HCT116 (cell line): ENCODE data around the gene CDCP2. TPM values are rescaled to one million over a fixed set of nuclear protein-coding genes. Genes with fewer than 3 reads are reported as not detected.

Source experiments
- ATAC-seq: fragments of 200-7000 bp; cut with Tn5 transposase; 2 replicates; pipeline ENCODE4 v1.9.1; 2020; ENCODE audit warnings: mild to moderate bottlenecking, moderate library complexity
- BruUV-seq: library from RNA; stranded (reverse); fragments of 400-500 nt; replicated peaks from 2 replicates; lab custom pipeline; 2021; lab: Mats Ljungman, UMichigan
- CTCF ChIA-PET: fragments of 300-600 bp; sonication (Branson Sonifier 250); formaldehyde crosslinking; loops from one replicate; lab custom pipeline; 2021; ENCODE audit warnings: antibody characterized with exemption; lab: Charles Lee
- POLR2A ChIA-PET: fragments of 300-600, 350-600 bp; sonication (Branson Sonifier 250); formaldehyde crosslinking; loops from one replicate; lab custom pipeline; 2021; ENCODE audit warnings: antibody characterized with exemption; lab: Charles Lee
- RAD21 ChIA-PET, 2 experiments: fragments of 300-600 bp; sonication (Branson Sonifier 250); formaldehyde crosslinking; loops; one replicate each; lab custom pipeline; 2023; ENCODE audit warnings: low total read pairs in 2 of 2; ENCODE audit not compliant: uncharacterized antibody in 2 of 2, unreplicated experiment in 2 of 2, low non-redundant PET in 1 of 2; lab: Charles Lee
- DNase-seq: peaks from one replicate; pipeline ENCODE4 v3.0.0-alpha.2; 2010; ENCODE audit warnings: low read depth, low spot score
- H2AFZ ChIP-seq: fragments of 200-600 bp; shearing (Covaris generic), sonication (generic); 2 replicates; pipeline ENCODE4 v1.6.1; 2017; ENCODE audit warnings: low read depth, mixed run types, mixed read lengths, antibody characterized with exemption, low read length; ENCODE audit not compliant: poor library complexity, severe bottlenecking
- H3K27ac ChIP-seq: 2 replicates; pipeline ENCODE4 v1.5.1; 2012; ENCODE audit warnings: low read depth, low read length
- H3K27me3 ChIP-seq: fragments of 200-600 bp; sonication (generic); 2 replicates; pipeline ENCODE4 v1.6.1; 2016; ENCODE audit warnings: mixed run types, low read length, mixed read lengths; ENCODE audit not compliant: insufficient read depth
- H3K36me3 ChIP-seq, 2 experiments: fragments of 200-500 bp in 1 of 2; fragments of 200-600 bp in 1 of 2; sonication (Bioruptor generic) in 1 of 2; sonication (generic) in 1 of 2; 2 replicates each; pipeline versions ENCODE4 v1.5.1 to v1.6.1; 2014 to 2016; ENCODE audit warnings: low read length in 2 of 2, inconsistent platforms in 1 of 2, mixed read lengths in 1 of 2, mixed run types in 1 of 2; ENCODE audit not compliant: insufficient read depth in 2 of 2, control insufficient read depth in 1 of 2
- H3K4me1 ChIP-seq, 2 experiments: fragments of 200-600 bp in 1 of 2; sonication (generic) in 1 of 2; 2 replicates each; pipeline versions ENCODE4 v1.5.1 to v1.6.1; 2012 to 2017; ENCODE audit warnings: low read length in 2 of 2, inconsistent platforms in 1 of 2, mild to moderate bottlenecking in 1 of 2, mixed read lengths in 1 of 2, mixed run types in 1 of 2, moderate library complexity in 1 of 2; ENCODE audit not compliant: insufficient read depth in 2 of 2, control insufficient read depth in 1 of 2
- H3K4me2 ChIP-seq: fragments of 200-600 bp; sonication (generic); 2 replicates; pipeline ENCODE4 v1.6.1; 2017; ENCODE audit warnings: mixed run types, low read length, mixed read lengths
- H3K4me3 ChIP-seq, 2 experiments: fragments of 200-600 bp in 1 of 2; sonication (generic) in 1 of 2; replicated peaks in 1 of 2; 2 replicates each; pipeline ENCODE4 v1.5.1; 2011 to 2016; ENCODE audit warnings: low read length in 2 of 2, control low read depth in 1 of 2, low read depth in 1 of 2, mild to moderate bottlenecking in 1 of 2, mixed read lengths in 1 of 2, mixed run types in 1 of 2
- H3K79me2 ChIP-seq: fragments of 200-600 bp; sonication (generic); 2 replicates; pipeline ENCODE4 v1.6.1; 2017; ENCODE audit warnings: mild to moderate bottlenecking, mixed run types, low read length, moderate library complexity, mixed read lengths; ENCODE audit not compliant: insufficient read depth
- H3K9ac ChIP-seq: fragments of 200-600 bp; sonication (generic); 2 replicates; pipeline ENCODE4 v1.6.1; 2016; ENCODE audit warnings: low read length, mixed read lengths
- H3K9me2 ChIP-seq: fragments of 200-600 bp; sonication (generic), shearing (Covaris generic); 2 replicates; pipeline ENCODE4 v1.6.1; 2017; ENCODE audit warnings: mixed run types, mild to moderate bottlenecking, moderate library complexity; ENCODE audit not compliant: insufficient read depth
- H3K9me3 ChIP-seq, 2 experiments: fragments of 200-500 bp in 1 of 2; fragments of 200-600 bp in 1 of 2; sonication (Bioruptor generic) in 1 of 2; sonication (generic) in 1 of 2; 2 replicates each; pipeline ENCODE4 v1.6.1; 2014 to 2017; ENCODE audit warnings: low read length in 2 of 2, mixed read lengths in 2 of 2, inconsistent platforms in 1 of 2, low read depth in 1 of 2, mild to moderate bottlenecking in 1 of 2, mixed run types in 1 of 2, moderate library complexity in 1 of 2; ENCODE audit not compliant: control insufficient read depth in 1 of 2, insufficient read depth in 1 of 2
- H4K20me1 ChIP-seq: fragments of 200-600 bp; sonication (generic), shearing (Covaris generic); 2 replicates; pipeline ENCODE4 v1.6.1; 2017; ENCODE audit warnings: mixed run types, mild to moderate bottlenecking, moderate library complexity; ENCODE audit not compliant: insufficient read depth
- CBX3 ChIP-seq: IDR thresholded peaks from 2 replicates; pipeline ENCODE4 v1.6.1; 2012; ENCODE audit warnings: low read depth
- CEBPB ChIP-seq: IDR thresholded peaks from 2 replicates; pipeline ENCODE4 v1.6.1; 2012; ENCODE audit warnings: low read depth
- EGR1 ChIP-seq: IDR thresholded peaks from 2 replicates; pipeline ENCODE4 v1.6.1; 2012; ENCODE audit warnings: low read depth
- EZH2 ChIP-seq: fragments of 200-600 bp; sonication (generic); IDR thresholded peaks from 2 replicates; pipeline ENCODE4 v1.6.1; 2017; ENCODE audit warnings: antibody characterized with exemption, mixed run types
- FOSL1 ChIP-seq: IDR thresholded peaks from 2 replicates; pipeline ENCODE4 v1.6.1; 2012; ENCODE audit warnings: low read depth
- MAX ChIP-seq: IDR thresholded peaks from 2 replicates; pipeline ENCODE4 v1.6.1; 2012
- POLR2A ChIP-seq: IDR thresholded peaks from 2 replicates; pipeline ENCODE4 v1.7.0; 2011; ENCODE audit warnings: borderline replicate concordance; ENCODE audit not compliant: insufficient read depth, insufficient read length; ENCODE audit errors: extremely low read depth
- POLR2AphosphoS5 ChIP-seq: IDR thresholded peaks from 2 replicates; pipeline ENCODE4 v1.6.1; 2011; ENCODE audit warnings: mild to moderate bottlenecking, low read depth, low read length, moderate library complexity
- RAD21 ChIP-seq: IDR thresholded peaks from 2 replicates; pipeline ENCODE4 v1.6.1; 2012; ENCODE audit warnings: low read depth, mild to moderate bottlenecking
- REST ChIP-seq: IDR thresholded peaks from 2 replicates; pipeline ENCODE4 v1.6.1; 2012; ENCODE audit warnings: low read depth
- SIN3A ChIP-seq: IDR thresholded peaks from 2 replicates; pipeline ENCODE4 v1.6.1; 2012; ENCODE audit warnings: low read depth
- SP1 ChIP-seq: IDR thresholded peaks from 2 replicates; pipeline ENCODE4 v1.6.1; 2012; ENCODE audit warnings: low read depth
- TCF7L2 ChIP-seq: IDR thresholded peaks from 2 replicates; pipeline ENCODE4 v1.7.0; 2011; ENCODE audit warnings: borderline replicate concordance, inconsistent platforms; ENCODE audit not compliant: insufficient read depth, insufficient read length; ENCODE audit errors: extremely low read depth
- ZFX ChIP-seq: fragments of 450-650 bp; IDR thresholded peaks from 2 replicates; pipeline ENCODE4 v1.6.1; 2017
- ZNF274 ChIP-seq: fragments of 200-500 bp; sonication (Bioruptor generic); IDR thresholded peaks from 2 replicates; pipeline ENCODE4 v1.6.1; 2014; ENCODE audit warnings: mild to moderate bottlenecking, low read depth, low read length, inconsistent platforms
- intact Hi-C: fragments of 100-400 bp; cut with micrococcal nuclease; formaldehyde crosslinking; loops from 2 replicates; pipeline ENCODE4 v1.10.0; 2022
- total RNA-seq: library from RNA; stranded (reverse); gene quantifications from one replicate; pipeline ENCODE4 v1.2.1, GENCODE V29; 2021; ENCODE audit not compliant: unreplicated experiment
- TF ChIP-seq, protein P1 (sequence below): IDR thresholded peaks from 2 replicates; pipeline ENCODE4 v1.6.1; 2011; ENCODE audit warnings: mild to moderate bottlenecking, low read length, moderate library complexity; ENCODE audit not compliant: insufficient replicate concordance; ENCODE audit errors: extremely low read depth

The CDCP2 gene
- total RNA-seq, 1 experiment from 2014 or later: 0.22 TPM

DNA sequence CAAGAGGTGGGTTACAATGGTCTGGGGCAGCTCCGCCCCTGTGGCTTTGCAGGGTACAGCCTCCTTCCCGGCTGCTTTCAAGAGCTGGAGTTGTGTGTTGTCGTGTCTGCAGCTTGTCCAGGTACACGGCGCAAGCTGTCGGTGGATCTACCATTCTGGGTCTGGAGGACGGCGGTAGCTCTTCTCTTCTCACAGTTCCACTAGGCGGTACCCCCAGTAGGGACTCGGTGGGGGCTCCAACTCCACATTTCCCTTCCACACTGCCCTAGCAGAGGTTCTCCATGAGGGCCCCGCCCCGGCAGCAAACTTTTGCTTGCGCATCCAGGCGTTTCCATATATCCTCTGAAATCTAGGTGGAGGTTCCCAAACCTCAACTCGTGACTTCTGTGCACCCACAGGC, 12.3 kb upstream of the CDCP2 start:
- ATAC-seq (no peak), DNase-seq (no peak)
- no peaks in the 10 kb centered on the region for H3K36me3 ChIP-seq
- no peak overlapping the region for H3K9ac ChIP-seq
- H3K4me3 ChIP-seq: no peak overlapping the region
- CTCF ChIA-PET: no interaction called here
- H3K27me3 ChIP-seq: no peaks in the 10 kb centered on the region
- no peaks in the 10 kb centered on the region for H3K9me3 ChIP-seq
- intact Hi-C loops: no loop called here
- no peaks in the 10 kb centered on the region for H3K79me2 ChIP-seq
- POLR2A ChIA-PET: no interaction called here
- no peaks in the 10 kb centered on the region for H4K20me1 ChIP-seq
- BruUV-seq: no TSS peak
- RAD21 ChIA-PET: no interaction called here
- H3K4me1 ChIP-seq: peaks cover 7 to 26% of the 10 kb centered on the region in 2 experiments
- TF ChIP-seq SP1 (no peak), CEBPB (no peak), POLR2AphosphoS5 (no peak), CBX3 (no peak), TCF7L2 (no peak), ZFX (no peak), ZNF274 (no peak), RAD21 (no peak), MAX (no peak), POLR2A (no peak), FOSL1 (no peak), EGR1 (no peak), REST (no peak), EZH2 (no peak), SIN3A (no peak)
- TF ChIP-seq, protein P1, sequence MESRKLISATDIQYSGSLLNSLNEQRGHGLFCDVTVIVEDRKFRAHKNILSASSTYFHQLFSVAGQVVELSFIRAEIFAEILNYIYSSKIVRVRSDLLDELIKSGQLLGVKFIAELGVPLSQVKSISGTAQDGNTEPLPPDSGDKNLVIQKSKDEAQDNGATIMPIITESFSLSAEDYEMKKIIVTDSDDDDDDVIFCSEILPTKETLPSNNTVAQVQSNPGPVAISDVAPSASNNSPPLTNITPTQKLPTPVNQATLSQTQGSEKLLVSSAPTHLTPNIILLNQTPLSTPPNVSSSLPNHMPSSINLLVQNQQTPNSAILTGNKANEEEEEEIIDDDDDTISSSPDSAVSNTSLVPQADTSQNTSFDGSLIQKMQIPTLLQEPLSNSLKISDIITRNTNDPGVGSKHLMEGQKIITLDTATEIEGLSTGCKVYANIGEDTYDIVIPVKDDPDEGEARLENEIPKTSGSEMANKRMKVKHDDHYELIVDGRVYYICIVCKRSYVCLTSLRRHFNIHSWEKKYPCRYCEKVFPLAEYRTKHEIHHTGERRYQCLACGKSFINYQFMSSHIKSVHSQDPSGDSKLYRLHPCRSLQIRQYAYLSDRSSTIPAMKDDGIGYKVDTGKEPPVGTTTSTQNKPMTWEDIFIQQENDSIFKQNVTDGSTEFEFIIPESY: no peak
- TF ChIP-seq, all 23 proteins: peak for 0
- no peak overlapping the region for H2AFZ ChIP-seq
- no peak overlapping the region for H3K4me2 ChIP-seq
- no peak overlapping the region for H3K27ac ChIP-seq
- H3K9me2 ChIP-seq: no peaks in the 10 kb centered on the region
